OCI-LY7 (cell line): ENCODE measurements around the gene GCNT2. TPM values are rescaled to one million over a fixed set of nuclear protein-coding genes. Genes with fewer than 3 reads are reported as not detected.

Source experiments
- BruUV-seq: library from RNA; stranded (reverse); fragments of 400-500 nt; replicated peaks from 2 replicates; lab custom pipeline; 2021; lab: Mats Ljungman, UMichigan
- CTCF ChIA-PET: fragments of 300-600 bp; sonication (Branson Sonifier 250); formaldehyde crosslinking; loops from one replicate; lab custom pipeline; 2022; ENCODE audit warnings: antibody characterized with exemption; ENCODE audit not compliant: unreplicated experiment; lab: Charles Lee
- POLR2A ChIA-PET: fragments of 300-600 bp; sonication (Branson Sonifier 250); formaldehyde crosslinking; loops from one replicate; lab custom pipeline; 2022; ENCODE audit warnings: antibody characterized with exemption; lab: Charles Lee
- DNase-seq: peaks from one replicate; pipeline ENCODE4 v3.0.0-alpha.2; 2015; ENCODE audit warnings: low spot score
- H2AFZ ChIP-seq: fragments of 200-600 bp; sonication (generic), shearing (Covaris generic); 2 replicates; pipeline ENCODE4 v1.6.1; 2014; ENCODE audit warnings: mild to moderate bottlenecking, antibody characterized with exemption, low read length, moderate library complexity
- H3K27ac ChIP-seq: fragments of 200-600 bp; sonication (generic); 2 replicates; pipeline ENCODE4 v1.5.1; 2014; ENCODE audit warnings: mixed run types, low read depth, mild to moderate bottlenecking, moderate library complexity, low read length, inconsistent platforms; ENCODE audit not compliant: poor library complexity, severe bottlenecking
- H3K36me3 ChIP-seq: fragments of 200-600 bp; sonication (generic); 2 replicates; pipeline ENCODE4 v1.6.1; 2014; ENCODE audit warnings: mild to moderate bottlenecking, antibody characterized with exemption, low read length, moderate library complexity, mixed read lengths; ENCODE audit not compliant: insufficient read depth
- H3K4me1 ChIP-seq: fragments of 200-600 bp; sonication (generic); 2 replicates; pipeline ENCODE4 v1.5.1; 2014; ENCODE audit warnings: mild to moderate bottlenecking, low read length; ENCODE audit not compliant: insufficient read depth, poor library complexity, severe bottlenecking
- H3K4me2 ChIP-seq: fragments of 200-600 bp; sonication (generic); 2 replicates; pipeline ENCODE4 v1.6.1; 2014; ENCODE audit warnings: mild to moderate bottlenecking, low read length
- H3K4me3 ChIP-seq: fragments of 200-600 bp; sonication (generic); 2 replicates; pipeline ENCODE4 v1.5.1; 2014; ENCODE audit warnings: mild to moderate bottlenecking, low read depth, low read length; ENCODE audit not compliant: poor library complexity, severe bottlenecking
- H3K79me2 ChIP-seq: fragments of 200-600 bp; sonication (generic); 2 replicates; pipeline ENCODE4 v1.6.1; 2016; ENCODE audit warnings: low read depth, mild to moderate bottlenecking, low read length, moderate library complexity, mixed read lengths; ENCODE audit not compliant: insufficient read depth
- H3K9me2 ChIP-seq: fragments of 200-600 bp; sonication (generic); 2 replicates; pipeline ENCODE4 v1.6.1; 2016; ENCODE audit warnings: mild to moderate bottlenecking, low read length, mixed read lengths; ENCODE audit not compliant: insufficient read depth
- H3K9me3 ChIP-seq: fragments of 200-600 bp; sonication (generic); 2 replicates; pipeline ENCODE4 v1.6.1; 2014; ENCODE audit warnings: mild to moderate bottlenecking, mixed run types, low read length, mixed read lengths
- H4K20me1 ChIP-seq: fragments of 200-600 bp; sonication (generic); 2 replicates; pipeline ENCODE4 v1.6.1; 2014; ENCODE audit warnings: mild to moderate bottlenecking, antibody characterized with exemption, low read length, moderate library complexity, mixed read lengths; ENCODE audit not compliant: insufficient read depth
- EZH2phosphoT487 ChIP-seq: fragments of 200-600 bp; sonication (generic); IDR thresholded peaks from 2 replicates; pipeline ENCODE4 v1.6.1; 2018; ENCODE audit warnings: low read depth, borderline replicate concordance, mild to moderate bottlenecking, mixed run types, antibody characterized with exemption, low read length, moderate library complexity, mixed read lengths
- intact Hi-C: fragments of 100-400 bp; cut with micrococcal nuclease; formaldehyde crosslinking; loops from one replicate; pipeline ENCODE4 v1.10.0; 2022; ENCODE audit not compliant: unreplicated experiment
- total RNA-seq, 2 experiments: library from RNA; depleted of rRNA in 1 of 2; stranded (reverse); fragments of >200 nt in 1 of 2; shearing (Covaris generic) in 1 of 2; gene quantifications; 2 replicates each; pipeline ENCODE4 v1.2.3, GENCODE V29; 2014 to 2022
- TF ChIP-seq, protein P1 (sequence below): fragments of 200-600 bp; sonication (generic); conservative IDR thresholded peaks from 2 replicates; pipeline ENCODE4 v1.5.1; 2014; ENCODE audit warnings: mild to moderate bottlenecking, antibody characterized with exemption, low read length, moderate library complexity, mixed read lengths

GCNT2 gene
- total RNA-seq, 2 experiments from 2014 or later: 17.4 to 25.2 TPM

DNA sequence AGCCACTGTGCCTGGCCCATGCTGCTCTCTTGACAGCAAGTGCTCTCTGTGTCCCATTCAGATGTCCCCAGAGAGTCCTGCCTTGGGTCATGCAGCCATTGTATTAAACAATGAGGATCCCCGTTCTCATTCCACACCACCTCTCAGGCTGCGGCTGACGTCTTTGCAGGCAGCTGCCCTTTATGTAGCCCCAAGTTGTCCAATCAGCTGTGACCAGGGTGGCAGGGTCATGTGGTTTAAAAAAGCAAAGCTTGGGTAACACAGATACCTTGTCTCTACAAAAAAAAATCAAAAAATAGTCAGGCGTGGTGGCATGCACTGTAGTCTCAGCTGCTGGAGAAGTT lies 13.2 kb downstream of the GCNT2 start:
- Histone ChIP-seq H4K20me1 (no peaks in the 10 kb centered on the region), H3K36me3 (peaks cover 12% of the 10 kb centered on the region; the same call in 1 of the 2 replicates), H3K9me2 (no peaks in the 10 kb centered on the region), H2AFZ (0 out of 2 replicates have a peak overlapping the region, but pooled peaks have one; percentile 15), H3K4me1 (peaks cover 71% of the 10 kb centered on the region), H3K79me2 (peaks cover 88% of the 10 kb centered on the region), H3K27ac (peak overlapping the region; percentile 95), H3K9me3 (no peaks in the 10 kb centered on the region), H3K4me3 (peak overlapping the region; percentile 89), H3K4me2 (peak overlapping the region; percentile 75)
- CTCF ChIA-PET: no interaction called here
- intact Hi-C loops: loop anchor here (5.0 to 10.0 kb wide), 3 partner anchors 558 to 1478 kb away; partner anchors contain the start of genes HIVEP1 and SMIM13
- POLR2A ChIA-PET: interaction anchor here (0.6 to 1.5 kb wide), 5 partner anchors 13 to 574 kb away, joined by 3 to 11 read pairs (median 4); partner anchors contain the start of gene PAK1IP1
- DNase-seq: peak; percentile 87
- TF ChIP-seq, protein P1, sequence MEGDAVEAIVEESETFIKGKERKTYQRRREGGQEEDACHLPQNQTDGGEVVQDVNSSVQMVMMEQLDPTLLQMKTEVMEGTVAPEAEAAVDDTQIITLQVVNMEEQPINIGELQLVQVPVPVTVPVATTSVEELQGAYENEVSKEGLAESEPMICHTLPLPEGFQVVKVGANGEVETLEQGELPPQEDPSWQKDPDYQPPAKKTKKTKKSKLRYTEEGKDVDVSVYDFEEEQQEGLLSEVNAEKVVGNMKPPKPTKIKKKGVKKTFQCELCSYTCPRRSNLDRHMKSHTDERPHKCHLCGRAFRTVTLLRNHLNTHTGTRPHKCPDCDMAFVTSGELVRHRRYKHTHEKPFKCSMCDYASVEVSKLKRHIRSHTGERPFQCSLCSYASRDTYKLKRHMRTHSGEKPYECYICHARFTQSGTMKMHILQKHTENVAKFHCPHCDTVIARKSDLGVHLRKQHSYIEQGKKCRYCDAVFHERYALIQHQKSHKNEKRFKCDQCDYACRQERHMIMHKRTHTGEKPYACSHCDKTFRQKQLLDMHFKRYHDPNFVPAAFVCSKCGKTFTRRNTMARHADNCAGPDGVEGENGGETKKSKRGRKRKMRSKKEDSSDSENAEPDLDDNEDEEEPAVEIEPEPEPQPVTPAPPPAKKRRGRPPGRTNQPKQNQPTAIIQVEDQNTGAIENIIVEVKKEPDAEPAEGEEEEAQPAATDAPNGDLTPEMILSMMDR: no peak
- no peak for TF ChIP-seq EZH2phosphoT487
- BruUV-seq: no TSS peak

DNA sequence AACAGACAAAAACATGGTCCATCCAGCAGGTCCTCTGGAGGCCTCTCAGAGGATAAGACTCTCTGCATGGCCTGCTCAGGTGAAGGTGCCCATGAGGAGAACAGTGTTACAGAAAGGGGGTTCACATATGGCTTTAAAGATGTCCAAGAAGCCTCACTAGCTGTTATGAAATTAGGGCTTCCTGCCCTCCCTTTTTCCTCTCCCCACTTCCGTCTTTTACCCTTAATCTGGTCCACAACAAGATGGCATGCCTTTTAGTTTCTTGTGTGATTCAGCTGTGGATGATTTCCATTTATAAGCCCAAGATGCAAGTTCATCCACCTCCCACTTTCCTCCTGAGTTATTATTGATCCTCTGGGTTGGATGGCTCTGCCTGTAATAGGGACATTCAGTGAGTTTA lies 14.0 kb downstream of the GCNT2 start:
- POLR2A ChIA-PET: interaction anchor here (0.6 to 1.5 kb wide), 6 partner anchors 12 to 573 kb away, joined by 3 to 11 read pairs (median 4); partner anchors contain the start of genes PAK1IP1 and TMEM14B
- intact Hi-C loops: loop anchor here (10.0 kb wide), 1 partner anchor 850 kb away; no protein-coding TSS in a partner anchor
- TF ChIP-seq EZH2phosphoT487: no peak
- TF ChIP-seq, protein P1: no peak
- Histone ChIP-seq H3K4me3 (peak overlapping the region; percentile 89), H3K9me2 (no peaks in the 10 kb centered on the region), H3K79me2 (peaks cover 88% of the 10 kb centered on the region), H3K4me2 (peak overlapping the region; percentile 75), H3K36me3 (peaks cover 12% of the 10 kb centered on the region; the same call in 1 of the 2 replicates), H3K4me1 (peaks cover 79% of the 10 kb centered on the region), H2AFZ (peak overlapping the region; percentile 1; the same call in 1 of the 2 replicates), H3K27ac (peak overlapping the region; percentile 95), H3K9me3 (no peaks in the 10 kb centered on the region), H4K20me1 (no peaks in the 10 kb centered on the region)
- CTCF ChIA-PET: no interaction called here
- DNase-seq: peak; percentile 61
- no TSS peak for BruUV-seq

DNA sequence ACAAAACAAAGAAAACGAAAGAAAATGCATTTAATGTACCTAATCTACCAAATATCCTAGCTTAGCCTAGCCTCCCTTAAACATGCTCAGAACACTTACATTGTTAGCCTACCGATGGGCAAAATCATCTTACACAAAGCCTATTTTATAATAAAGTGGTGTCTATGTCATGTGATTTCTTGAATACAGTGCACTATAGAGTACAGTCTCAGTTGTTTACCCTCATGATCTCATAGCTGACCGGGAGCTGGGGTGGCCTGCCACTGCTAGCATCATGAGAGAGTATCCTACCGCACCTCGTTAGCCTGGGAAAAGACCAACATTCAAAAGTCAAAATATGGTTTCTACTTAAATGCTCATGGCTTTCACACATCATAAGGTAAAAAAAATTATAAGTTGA lies 16.6 kb downstream of the GCNT2 start:
- POLR2A ChIA-PET: interaction anchor here (0.5 to 0.9 kb wide), 4 partner anchors 9 to 200 kb away, joined by 3 to 10 read pairs (median 4); no protein-coding TSS in a partner anchor
- intact Hi-C loops: loop anchor here (10.0 kb wide), 1 partner anchor 847 kb away; no protein-coding TSS in a partner anchor
- Histone ChIP-seq H3K9me3 (no peaks in the 10 kb centered on the region), H3K4me1 (peaks cover 88% of the 10 kb centered on the region), H3K27ac (peak overlapping the region; percentile 95), H3K4me2 (peak overlapping the region; percentile 75), H2AFZ (no peak overlapping the region), H4K20me1 (peaks cover 5% of the 10 kb centered on the region; the same call in 1 of the 2 replicates), H3K79me2 (peaks cover 88% of the 10 kb centered on the region), H3K4me3 (no peak overlapping the region), H3K9me2 (no peaks in the 10 kb centered on the region), H3K36me3 (peaks cover 34% of the 10 kb centered on the region)
- CTCF ChIA-PET: no interaction called here
- no peak for DNase-seq
- no peak for TF ChIP-seq EZH2phosphoT487
- TF ChIP-seq, protein P1: no peak
- no TSS peak for BruUV-seq
